Activated CD4-positive, CD25-positive, alpha-beta regulatory T cell (primary cell): ENCODE results near the gene HOXA4.

ENCODE experiments used
- DNase-seq, 4 experiments: peaks; one replicate each; lab custom pipeline; 2025; lab: John Stamatoyannopoulos, UW

HOXA4 gene

GRCh38 chr7:27157702-27158431 lies 27.3 kb upstream of the HOXA4 start:
- DNase-seq, result no peak

GRCh38 chr7:27156916-27157701 lies 26.6 kb upstream of the HOXA4 start:
- no peak for DNase-seq

GRCh38 chr7:27156508-27156898 lies 25.9 kb upstream of the HOXA4 start, which contains the start of gene HOXA7:
TSS of gene HOXA7 (minus strand) at chr7:27156675. CDS start at chr7:27156545, 130 bp downstream.
- DNase-seq, result no peak

- DNase-seq, result no peak
Observed at GRCh38 chr7:27155816-27156507, 25.4 kb upstream of the HOXA4 start.

GRCh38 chr7:27154901-27155815 lies 24.6 kb upstream of the HOXA4 start:
- no peak for DNase-seq

GRCh38 chr7:27154369-27154768 lies 23.8 kb upstream of the HOXA4 start:
- DNase-seq, result no peak

GRCh38 chr7:27153526-27153925 lies 23.0 kb upstream of the HOXA4 start:
- no peak for DNase-seq

- DNase-seq, result no peak
Observed at GRCh38 chr7:27152816-27153442, 22.4 kb upstream of the HOXA4 start.

- no peak for DNase-seq
Observed at GRCh38 chr7:27151931-27152815, 21.6 kb upstream of the HOXA4 start, which contains the start of gene HOXA3. TSS of gene HOXA3 (minus strand) at chr7:27152583. CDS start at chr7:27110640, 41,943 bp downstream.

- DNase-seq, result no peak
Observed at GRCh38 chr7:27151341-27151930, 20.9 kb upstream of the HOXA4 start.

- peak in 3 of 4 experiments; percentile 28 to 45 (median 37) for DNase-seq
Observed at GRCh38 chr7:27150568-27151340, 20.2 kb upstream of the HOXA4 start.

- DNase-seq, result no peak
Observed at GRCh38 chr7:27149842-27150567, 19.4 kb upstream of the HOXA4 start.

GRCh38 chr7:27148756-27149641 lies 18.4 kb upstream of the HOXA4 start:
- DNase-seq, result no peak

GRCh38 chr7:27148031-27148755 lies 17.6 kb upstream of the HOXA4 start:
- no peak for DNase-seq

- DNase-seq, result no peak
Observed at GRCh38 chr7:27147199-27148030, 16.9 kb upstream of the HOXA4 start, which contains the start of gene HOXA6. TSS of gene HOXA6 (minus strand) at chr7:27147774. CDS start at chr7:27147749, 25 bp downstream.
